Activated CD8-positive, alpha-beta T cell treated with anti-CD3 and anti-CD28 coated beads for 36 hours (primary cell): ENCODE measurements around the gene KCND1. TPM values are rescaled to one million over a fixed set of nuclear protein-coding genes. Genes with fewer than 3 reads are reported as not detected.
A peak's percentile ranks its signal among the peaks of the same experiment; 100 is the strongest.

ENCODE experiments used
- ATAC-seq: fragments of 200-7000 bp; cut with Tn5 transposase; one replicate; pipeline ENCODE4 v1.10.0; 2021; ENCODE audit warnings: mild to moderate bottlenecking, moderate library complexity
- CTCF ChIA-PET: fragments of 350-600 bp; sonication (Branson Sonifier 250); formaldehyde crosslinking; loops from one replicate; lab custom pipeline; 2021; ENCODE audit warnings: antibody characterized with exemption; lab: Charles Lee
- POLR2A ChIA-PET: fragments of 350-600 bp; sonication (Branson Sonifier 250); formaldehyde crosslinking; loops from one replicate; lab custom pipeline; 2021; ENCODE audit warnings: antibody characterized with exemption; lab: Charles Lee
- DNase-seq: peaks from one replicate; pipeline ENCODE4 v3.0.0-alpha.2; 2020
- H3K27ac Mint-ChIP-seq: one replicate; pipeline ENCODE4 v1.8.0; 2021; ENCODE audit warnings: mild to moderate bottlenecking, mixed read lengths
- H3K27me3 Mint-ChIP-seq: one replicate; pipeline ENCODE4 v1.8.0; 2021; ENCODE audit warnings: mixed read lengths
- H3K36me3 Mint-ChIP-seq: one replicate; pipeline ENCODE4 v1.8.0; 2021; ENCODE audit warnings: low read depth, mixed read lengths
- H3K4me1 Mint-ChIP-seq: one replicate; pipeline ENCODE4 v1.8.0; 2021; ENCODE audit warnings: low read depth, mixed read lengths
- H3K4me3 Mint-ChIP-seq: one replicate; pipeline ENCODE4 v1.8.0; 2021; ENCODE audit warnings: mild to moderate bottlenecking, moderate library complexity, mixed read lengths
- H3K9me3 Mint-ChIP-seq: one replicate; pipeline ENCODE4 v1.8.0; 2021; ENCODE audit warnings: mixed read lengths
- CTCF ChIP-seq: fragments of 200-600 bp; IDR thresholded peaks from one replicate; pipeline ENCODE4 v1.8.0; 2022; ENCODE audit warnings: antibody characterized with exemption, mild to moderate bottlenecking
- intact Hi-C: fragments of 100-400 bp; cut with micrococcal nuclease; formaldehyde crosslinking; loops from one replicate; pipeline ENCODE4 v1.10.0; 2022
- total RNA-seq, 2 experiments: library from RNA; stranded (reverse); gene quantifications; one replicate each; pipeline ENCODE4 v1.2.3, GENCODE V29; 2021

Gene KCND1
- total RNA-seq, 2 experiments from 2014 or later: 2.5 to 2.6 TPM

- ChIA-PET POLR2A (interaction anchor here (0.6 to 8.2 kb wide), 7 partner anchors 9 to 318 kb away, joined by 3 to 172 read pairs (median 4); partner anchors contain the start of gene OTUD5), CTCF (interaction anchor here (0.6 to 1.0 kb wide), 3 partner anchors 15 to 35 kb away, joined by 3 to 4 read pairs (median 4); no protein-coding TSS in a partner anchor)
- Mint-ChIP-seq H3K27me3 (no peaks in the 10 kb centered on the region), H3K27ac (peak overlapping the region; percentile 98), H3K4me1 (peaks cover 42% of the 10 kb centered on the region), H3K9me3 (no peaks in the 10 kb centered on the region), H3K36me3 (peaks cover 66% of the 10 kb centered on the region), H3K4me3 (peak overlapping the region; percentile 96)
- intact Hi-C loops: loop anchor here (1.0 kb wide), 1 partner anchor 18 kb away; no protein-coding TSS in a partner anchor
- peak; percentile 40 for ATAC-seq
- no peak for TF ChIP-seq CTCF
- peak; percentile 71 for DNase-seq
Measured at GRCh38 chrX:48919360-48919841, 52.2 kb downstream of the KCND1 start.

GRCh38 chrX:48918643-48919340, 52.9 kb downstream of the KCND1 start, which contains the start of gene PIM2:
Gene PIM2 (minus strand): TSS chrX:48919024. CDS start chrX:48918834, 190 bp downstream.
- H3K4me1 Mint-ChIP-seq: peaks cover 43% of the 10 kb centered on the region
- peaks cover 66% of the 10 kb centered on the region for H3K36me3 Mint-ChIP-seq
- POLR2A ChIA-PET: interaction anchor here (0.6 to 8.2 kb wide), 7 partner anchors 9 to 317 kb away, joined by 3 to 172 read pairs (median 4); partner anchors contain the start of gene OTUD5
- CTCF ChIA-PET: interaction anchor here (0.6 to 1.0 kb wide), 3 partner anchors 16 to 36 kb away, joined by 3 to 4 read pairs (median 4); no protein-coding TSS in a partner anchor
- no peak for TF ChIP-seq CTCF
- H3K4me3 Mint-ChIP-seq: peak within 1 kb of the TSS; percentile 96
- DNase-seq (peak; percentile 94), ATAC-seq (peak; percentile 69)
- intact Hi-C loops: loop anchor here (1.0 kb wide), 1 partner anchor 19 kb away; no protein-coding TSS in a partner anchor
- peak within 1 kb of the TSS; percentile 98 for H3K27ac Mint-ChIP-seq
- no peaks in the 10 kb centered on the region for H3K9me3 Mint-ChIP-seq
- no peaks in the 10 kb centered on the region for H3K27me3 Mint-ChIP-seq

GRCh38 chrX:48918301-48918642, 53.4 kb downstream of the KCND1 start:
- Mint-ChIP-seq H3K27ac (peak overlapping the region; percentile 98), H3K4me3 (peak overlapping the region; percentile 96), H3K27me3 (no peaks in the 10 kb centered on the region), H3K4me1 (peaks cover 46% of the 10 kb centered on the region), H3K36me3 (peaks cover 69% of the 10 kb centered on the region), H3K9me3 (no peaks in the 10 kb centered on the region)
- ATAC-seq (no peak), DNase-seq (peak; percentile 4)
- ChIA-PET POLR2A (interaction anchor here (1.0 to 8.2 kb wide), 2 partner anchors 20 to 21 kb away, joined by 3 to 172 read pairs; no protein-coding TSS in a partner anchor), CTCF (no interaction called here)
- intact Hi-C loops: no loop called here
- no peak for TF ChIP-seq CTCF

GRCh38 chrX:48917139-48918001, 54.3 kb downstream of the KCND1 start:
- Mint-ChIP-seq H3K4me3 (peak overlapping the region; percentile 96), H3K4me1 (peaks cover 44% of the 10 kb centered on the region), H3K36me3 (peaks cover 73% of the 10 kb centered on the region), H3K27me3 (no peaks in the 10 kb centered on the region), H3K27ac (peak overlapping the region; percentile 98), H3K9me3 (no peaks in the 10 kb centered on the region)
- ATAC-seq (peak; percentile 46), DNase-seq (peak; percentile 94)
- ChIA-PET POLR2A (interaction anchor here (0.5 to 8.2 kb wide), 6 partner anchors 19 to 142 kb away, joined by 3 to 176 read pairs (median 9); partner anchors contain the start of gene OTUD5), CTCF (interaction anchor here (1.1 to 1.3 kb wide), 2 partner anchors 21 to 22 kb away, joined by 3 to 5 read pairs; no protein-coding TSS in a partner anchor)
- intact Hi-C loops: no loop called here
- TF ChIP-seq CTCF: peak; percentile 83
